Spinal cord (tissue), 10 donors: ENCODE results near the gene ZBTB24. TPM values are rescaled to one million over a fixed set of nuclear protein-coding genes. Genes with fewer than 3 reads are reported as not detected.
"Not testable (repeated sequence)": the region's sequence is repeated elsewhere in the genome, so short reads cannot be mapped to it uniquely, and the experiment has no call there.

Experiments
- DNase-seq, 6 donors: peaks; one replicate each; pipeline versions ENCODE4 v3.0.0 to v3.0.0-alpha.2; 2013 to 2015; ENCODE audit warnings: low spot score in 6 of 6, low read depth in 4 of 6
- H3K27ac ChIP-seq: one replicate; pipeline ENCODE4 v1.5.1; 2013; ENCODE audit warnings: low read depth, low read length, control low read depth
- H3K27me3 ChIP-seq: one replicate; pipeline ENCODE4 v1.6.1; 2013; ENCODE audit warnings: low read length; ENCODE audit not compliant: control insufficient read depth, insufficient read depth
- H3K36me3 ChIP-seq: one replicate; pipeline ENCODE4 v1.6.1; 2013; ENCODE audit warnings: low read length; ENCODE audit not compliant: control insufficient read depth, insufficient read depth
- H3K4me1 ChIP-seq: one replicate; pipeline ENCODE4 v1.6.1; 2013; ENCODE audit warnings: low read length; ENCODE audit not compliant: control insufficient read depth, insufficient read depth
- H3K4me3 ChIP-seq: one replicate; pipeline ENCODE4 v1.5.1; 2013; ENCODE audit warnings: low read depth, low read length, control low read depth
- H3K9me3 ChIP-seq: one replicate; pipeline ENCODE4 v1.6.1; 2013; ENCODE audit warnings: low read length; ENCODE audit not compliant: control insufficient read depth, insufficient read depth
- WGBS: methylation state at CpG from one replicate; pipeline ENCODE4 v1.1.5; 2013; ENCODE audit warnings: missing lambda C conversion rate; ENCODE audit not compliant: insufficient coverage; 5-methylcytosine and 5-hydroxymethylcytosine counted together
- polyA plus RNA-seq, 2 donors: library from polyadenylated mRNA; unstranded; fragments of 120-200 nt; gene quantifications; one replicate each; pipeline ENCODE4 v1.2.1, GENCODE V29; 2013; ENCODE audit not compliant: insufficient read length in 2 of 2
- total RNA-seq, 2 donors: library from RNA; depleted of rRNA in 1 of 2; stranded (reverse); fragments of 120-200 nt in 1 of 2; fragments of >200 nt in 1 of 2; gene quantifications; one replicate each; pipeline versions ENCODE4 v1.2.3 to v1.2.4, GENCODE V29; 2013 to 2014
- donor health status: healthy.

Gene ZBTB24
- total and polyA plus RNA-seq, 4 donors = 6.5 to 10.7 (median 7.4) TPM

DNA sequence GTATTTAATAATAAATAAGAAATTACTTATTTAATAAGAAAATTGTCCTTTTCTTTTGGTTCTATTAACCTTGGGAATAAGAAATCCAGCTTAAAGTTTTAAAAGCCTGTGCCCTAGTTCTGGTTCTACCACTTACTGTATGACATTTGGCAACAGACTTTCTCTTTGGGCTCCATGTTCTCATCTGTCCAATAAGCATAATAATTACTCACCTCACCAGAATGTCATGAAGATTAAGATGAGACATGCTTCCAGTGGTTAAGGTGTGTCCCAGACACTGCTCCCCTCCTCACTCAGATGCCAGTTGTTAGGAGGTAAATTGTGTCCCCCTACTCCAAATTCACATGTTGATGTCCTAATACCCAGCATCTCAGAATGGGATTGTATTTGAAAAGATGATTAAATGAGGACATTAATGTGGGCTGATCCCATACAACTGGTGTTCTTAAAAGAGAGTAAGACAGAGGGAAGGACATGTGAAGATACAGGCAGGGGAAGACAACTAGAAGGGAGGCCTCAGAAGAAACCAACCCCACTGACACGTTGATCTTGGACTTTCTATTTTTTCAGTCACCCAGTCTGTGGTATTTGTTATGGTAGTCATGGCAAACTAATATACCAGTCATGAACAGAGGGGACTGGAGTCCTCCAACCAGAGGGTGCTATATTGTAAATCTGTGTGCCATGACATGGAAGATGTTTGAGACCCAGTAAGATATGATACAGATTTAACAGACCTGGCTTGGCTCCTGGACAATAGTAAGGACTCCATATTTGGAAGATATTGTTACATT lies 21.1 kb downstream of the ZBTB24 start:
- no CpG with 5 or more reads among the region's 1 CpG for WGBS
- Histone ChIP-seq H3K9me3 (no peaks in the 10 kb centered on the region), H3K27me3 (no peaks in the 10 kb centered on the region), H3K27ac (no peak overlapping the region), H3K36me3 (peaks cover 11% of the 10 kb centered on the region), H3K4me1 (peaks cover 7% of the 10 kb centered on the region), H3K4me3 (no peak overlapping the region)
- no peak for DNase-seq

DNA sequence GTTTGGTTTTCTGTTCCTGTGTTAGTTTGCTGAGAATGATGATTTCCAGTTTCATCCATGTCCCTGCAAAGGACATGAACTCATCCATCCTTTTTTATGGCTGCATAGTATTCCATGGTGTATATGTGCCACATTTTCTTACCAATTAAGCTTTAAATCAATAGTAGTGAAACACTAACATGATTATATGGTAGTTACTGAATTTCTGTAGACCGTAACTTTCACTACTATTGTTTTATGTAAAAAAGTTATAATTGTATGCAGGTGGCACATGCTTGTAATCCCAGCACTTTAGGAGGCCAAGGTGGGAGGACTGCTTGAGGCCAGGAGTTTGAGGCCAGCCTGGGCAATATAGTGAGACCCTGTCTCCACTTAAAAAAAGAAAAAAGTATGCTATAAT lies 21.8 kb downstream of the ZBTB24 start:
- not testable (repeated sequence) for H3K9me3 ChIP-seq, H3K27me3 ChIP-seq, H3K27ac ChIP-seq, DNase-seq, H3K4me3 ChIP-seq
- WGBS = no CpG with 5 or more reads among the region's 1 CpG
- peaks cover 11% of the 10 kb centered on the region for H3K36me3 ChIP-seq
- H3K4me1 ChIP-seq = peaks cover 14% of the 10 kb centered on the region

DNA sequence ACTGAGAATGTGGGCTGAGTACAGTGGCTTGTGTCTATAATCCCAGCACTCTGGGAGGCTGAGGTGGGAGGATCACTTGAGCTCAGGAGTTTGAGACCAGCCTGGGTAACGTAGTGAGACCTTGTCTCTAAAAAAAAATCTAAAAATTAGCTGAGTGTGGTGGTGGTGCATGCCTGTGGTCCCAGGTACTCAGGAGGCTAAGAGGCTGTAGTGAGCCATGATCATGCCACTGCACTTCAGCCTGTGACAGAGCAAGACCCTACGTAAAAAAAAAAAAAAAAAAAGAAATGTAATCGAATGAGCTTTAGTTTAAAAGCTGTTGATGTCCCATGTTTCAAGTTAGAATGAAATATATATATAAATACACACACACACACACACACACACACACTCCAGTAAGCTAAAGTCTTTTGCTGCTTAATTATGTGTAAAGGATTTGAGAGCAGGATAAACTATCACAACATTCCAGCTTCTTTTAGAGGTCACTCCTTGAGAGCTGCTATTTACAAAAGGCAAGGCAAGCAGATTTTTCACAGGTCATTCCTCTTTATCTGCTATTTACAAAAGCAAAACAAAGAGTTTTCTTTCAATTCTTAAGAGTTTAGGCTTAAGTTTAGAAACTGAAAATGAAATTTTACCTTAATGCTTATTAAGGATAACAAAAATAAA lies 22.7 kb downstream of the ZBTB24 start:
- 57% methylated on average over 1 of the region's 3 CpGs for whole genome bisulfite sequencing
- Histone ChIP-seq H3K27me3 (no peaks in the 10 kb centered on the region), H3K36me3 (peaks cover 4% of the 10 kb centered on the region), H3K9me3 (no peaks in the 10 kb centered on the region), H3K4me3 (no peak overlapping the region), H3K4me1 (peaks cover 20% of the 10 kb centered on the region), H3K27ac (no peak overlapping the region)
- DNase-seq = no peak

DNA sequence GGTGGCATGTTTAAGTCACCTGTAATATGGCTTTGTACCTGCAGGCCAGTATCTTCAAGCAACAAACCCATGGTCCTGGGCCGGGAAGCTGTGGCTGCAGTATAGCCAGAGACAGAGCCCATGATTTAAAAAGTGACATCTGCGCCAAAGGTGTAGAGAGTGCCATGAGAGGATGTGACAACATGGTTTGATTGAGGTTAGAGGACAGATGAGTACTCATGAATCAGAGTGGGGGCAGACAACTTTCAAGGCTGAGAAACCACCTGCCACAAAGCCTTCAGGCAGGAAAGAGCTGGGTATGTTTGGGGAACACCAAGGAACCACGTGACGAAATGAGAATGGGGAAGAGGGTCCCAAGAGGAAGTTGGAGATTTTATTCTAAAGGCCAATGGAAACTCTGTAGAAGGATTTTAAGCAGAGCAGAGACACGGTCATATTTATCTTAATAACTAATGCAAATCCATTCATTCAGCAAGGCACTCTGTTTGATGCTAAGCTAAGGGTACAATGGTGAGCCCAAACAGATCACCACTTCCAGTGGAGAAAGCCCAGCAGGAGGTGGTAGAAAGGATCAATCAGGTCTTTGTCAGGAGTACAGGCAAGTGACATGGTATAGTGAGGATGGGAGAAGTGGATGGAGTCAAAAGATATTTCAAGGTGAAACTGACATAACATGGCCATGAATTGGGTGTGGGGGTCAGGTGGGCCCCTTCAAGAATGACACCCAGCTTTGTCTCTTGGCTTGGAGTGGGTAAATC lies 24.1 kb downstream of the ZBTB24 start:
- Histone ChIP-seq H3K9me3 (no peaks in the 10 kb centered on the region), H3K27me3 (no peaks in the 10 kb centered on the region), H3K27ac (no peak overlapping the region), H3K4me3 (no peak overlapping the region), H3K4me1 (peaks cover 33% of the 10 kb centered on the region), H3K36me3 (peaks cover 5% of the 10 kb centered on the region)
- 80% methylated on average over 2 of the region's 5 CpGs for WGBS
- no peak for DNase-seq

DNA sequence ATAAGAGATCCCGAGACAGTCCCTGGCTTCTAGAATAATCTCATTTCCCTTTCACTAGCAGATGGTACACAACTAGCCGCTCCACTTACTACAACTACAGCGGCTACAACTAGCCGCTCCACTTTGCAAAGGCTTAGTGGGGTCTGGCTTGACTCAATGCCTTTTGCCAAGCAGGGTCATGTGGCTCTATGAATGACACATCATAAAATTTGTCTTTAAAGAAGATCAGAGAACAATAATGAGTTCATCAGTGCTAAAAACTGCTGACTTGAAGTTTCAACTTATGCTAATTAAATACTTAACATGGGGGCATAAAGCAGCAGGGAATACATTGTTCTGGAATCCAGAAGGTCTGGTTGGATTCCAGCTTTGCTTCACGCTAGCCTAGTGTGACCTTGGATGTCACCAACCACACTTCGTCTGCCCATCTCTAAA lies 25.4 kb downstream of the ZBTB24 start:
- 65% methylated on average over 4 of the region's 6 CpGs for WGBS
- Histone ChIP-seq H3K4me3 (no peak overlapping the region), H3K27ac (no peak overlapping the region)

DNA sequence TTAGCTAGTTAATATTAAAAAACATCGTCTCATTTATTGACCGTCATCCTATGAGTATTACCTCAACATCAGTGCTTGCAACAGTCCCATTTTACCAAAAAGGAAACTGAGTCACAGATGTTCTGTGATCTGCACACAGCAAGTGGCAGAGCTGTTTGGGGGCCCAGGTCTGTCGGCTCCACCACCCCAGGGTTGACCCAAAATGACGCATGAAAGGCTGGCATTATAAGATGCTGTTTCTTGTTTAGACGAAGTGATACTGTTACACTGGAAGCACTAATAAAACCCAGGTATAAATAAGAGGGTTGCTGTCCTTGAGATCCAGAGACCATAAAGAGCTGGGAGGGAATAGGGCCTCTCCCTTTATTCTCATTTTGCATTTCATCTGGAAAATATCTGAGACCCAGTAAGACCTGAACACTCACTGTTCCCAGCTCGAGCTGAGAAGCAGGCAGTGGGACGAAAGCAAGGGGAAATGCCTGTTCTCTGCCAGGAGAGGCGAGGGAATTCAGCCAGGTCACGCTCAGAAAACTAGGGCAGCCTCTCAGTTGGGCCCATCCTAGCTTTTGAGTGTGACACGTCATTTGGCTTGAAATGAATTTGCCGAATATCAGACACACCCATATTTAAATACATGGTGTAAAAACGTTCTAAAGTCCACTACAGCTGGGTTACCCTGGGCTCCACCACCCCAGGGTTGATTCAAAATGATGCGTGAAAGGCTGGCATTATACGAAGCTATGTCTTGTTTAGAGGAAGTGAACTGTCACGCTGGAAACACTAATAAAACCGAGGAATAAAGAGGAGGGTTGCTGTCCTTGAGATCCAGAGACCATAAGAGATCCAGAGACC lies 26.1 kb downstream of the ZBTB24 start:
- peaks cover 20% of the 10 kb centered on the region for H3K36me3 ChIP-seq
- H3K9me3 ChIP-seq = no peaks in the 10 kb centered on the region
- peak overlapping the region; percentile 81 for H3K4me3 ChIP-seq
- H3K4me1 ChIP-seq = peaks cover 39% of the 10 kb centered on the region
- H3K27me3 ChIP-seq = no peaks in the 10 kb centered on the region
- no peak overlapping the region for H3K27ac ChIP-seq
- peak in 1 of 6 donors; percentile 44 for DNase-seq
- 48% methylated on average over 14 of the region's 16 CpGs for WGBS

More for the DNA sequence above, 25.4 kb downstream of the ZBTB24 start:
- Histone ChIP-seq H3K9me3 (no peaks in the 10 kb centered on the region), H3K27me3 (no peaks in the 10 kb centered on the region), H3K36me3 (peaks cover 15% of the 10 kb centered on the region), H3K4me1 (peaks cover 39% of the 10 kb centered on the region)
- no peak for DNase-seq

DNA sequence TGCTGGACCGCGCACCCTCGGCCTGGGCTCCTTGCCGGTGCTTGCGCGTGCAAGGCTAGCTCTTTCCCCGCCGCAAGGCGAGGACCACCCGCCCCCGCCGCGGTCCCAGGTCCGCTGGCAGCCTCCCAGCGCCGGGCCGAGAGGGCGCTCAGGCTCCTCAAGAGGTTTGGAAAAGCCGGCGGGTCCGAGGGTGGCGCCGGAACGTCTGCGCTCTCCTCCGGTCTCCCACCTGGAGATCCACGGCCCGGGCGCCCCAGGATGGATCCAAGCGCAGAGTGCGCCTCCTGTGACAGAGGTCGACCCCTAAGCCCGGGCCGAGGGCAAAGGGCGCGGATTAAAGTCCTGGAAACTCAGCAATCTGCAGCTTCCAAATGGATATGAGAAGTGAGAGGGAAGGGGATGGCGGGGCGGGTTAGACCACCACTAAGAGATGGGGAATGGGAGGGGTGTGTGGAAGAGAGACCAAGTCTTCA lies 26.9 kb downstream of the ZBTB24 start:
- DNase-seq = no peak
- WGBS = 5% methylated on average over 38 of the region's 38 CpGs

DNA sequence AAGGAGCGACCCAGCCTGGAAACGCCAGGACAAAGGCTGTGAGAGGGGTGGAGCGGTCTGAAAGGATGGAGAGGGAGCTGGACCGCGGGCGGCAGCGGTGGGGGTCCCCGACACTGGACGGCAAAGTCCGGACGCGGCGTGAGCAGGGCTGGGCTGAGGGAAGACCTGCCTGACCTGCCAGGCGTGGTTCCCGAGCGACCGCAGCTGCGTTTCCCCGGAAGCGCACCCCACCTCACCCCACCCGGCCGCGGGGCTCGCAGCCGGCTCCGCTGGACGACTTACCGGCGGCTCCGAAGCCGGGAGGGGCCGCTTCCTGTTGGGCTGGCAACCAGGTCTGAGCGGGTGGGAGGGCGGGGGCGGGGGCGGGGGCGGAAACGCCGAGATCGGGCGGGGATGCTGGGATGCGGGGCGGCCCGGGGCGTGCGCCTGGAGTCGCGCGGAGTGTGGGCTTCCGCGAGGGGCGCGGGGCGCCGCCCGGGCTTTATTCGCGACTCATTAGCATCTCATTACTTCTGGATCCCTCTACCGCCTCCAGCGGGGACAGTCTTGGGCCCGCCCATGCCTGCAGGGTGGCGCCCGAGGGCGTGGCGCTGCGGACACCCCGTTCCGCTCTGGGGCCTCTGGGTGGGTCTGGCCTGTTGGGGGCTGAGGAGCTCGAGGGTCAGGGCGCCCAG lies 27.4 kb downstream of the ZBTB24 start, which contains the start of gene MICAL1:
Gene MICAL1 (minus strand): TSS at position 336 of the 674 bp plus-strand sequence. CDS start 1,576 bp downstream, outside the sequence.
- Histone ChIP-seq H3K4me3 (peak within 1 kb of the TSS; percentile 81), H3K36me3 (peaks cover 27% of the 10 kb centered on the region), H3K9me3 (no peaks in the 10 kb centered on the region), H3K27ac (peak within 1 kb of the TSS; percentile 80), H3K27me3 (no peaks in the 10 kb centered on the region), H3K4me1 (peaks cover 43% of the 10 kb centered on the region)
- peak in 2 of 6 donors; percentile 87 for DNase-seq
- 0% methylated on average over 61 of the region's 70 CpGs for WGBS

More for the DNA sequence above, 26.9 kb downstream of the ZBTB24 start:
- Histone ChIP-seq H3K4me1 (peaks cover 43% of the 10 kb centered on the region), H3K4me3 (peak overlapping the region; percentile 81), H3K27ac (no peak overlapping the region), H3K36me3 (peaks cover 27% of the 10 kb centered on the region), H3K9me3 (no peaks in the 10 kb centered on the region), H3K27me3 (no peaks in the 10 kb centered on the region)
